Tibial nerve (tissue), 4 donors: ENCODE data around the gene ELOVL7. TPM values are rescaled to one million over a fixed set of nuclear protein-coding genes. Genes with fewer than 3 reads are reported as not detected.
"Not testable (repeated sequence)": the region's sequence is repeated elsewhere in the genome, so short reads cannot be mapped to it uniquely, and the experiment has no call there.

ENCODE experiments used
- DNase-seq, 2 donors: peaks; one replicate each; pipeline ENCODE4 v3.0.0-alpha.2; 2019; ENCODE audit warnings: low spot score in 2 of 2
- H3K27ac ChIP-seq, 4 donors: fragments of 200-600 bp; sonication (generic) in 3 of 4; one replicate each; pipeline ENCODE4 v1.5.1; 2017 to 2019; ENCODE audit warnings: mild to moderate bottlenecking in 1 of 4
- H3K27me3 ChIP-seq, 2 donors: fragments of 200-600 bp; sonication (generic) in 1 of 2; one replicate each; pipeline versions ENCODE4 v1.5.1 to v1.6.0; 2017 to 2019
- H3K36me3 ChIP-seq, 3 donors: fragments of 200-600 bp; sonication (generic); one replicate each; pipeline ENCODE4 v1.5.1; 2018 to 2019
- H3K4me1 ChIP-seq, 4 donors: fragments of 200-600 bp; sonication (generic) in 3 of 4; one replicate each; pipeline ENCODE4 v1.5.1; 2017 to 2019
- H3K4me3 ChIP-seq, 4 donors: fragments of 200-600 bp; sonication (generic) in 3 of 4; one replicate each; pipeline ENCODE4 v1.5.1; 2017 to 2019; ENCODE audit warnings: mild to moderate bottlenecking in 1 of 4, moderate library complexity in 1 of 4
- H3K9me3 ChIP-seq, 4 donors: fragments of 200-600 bp; sonication (generic) in 3 of 4; one replicate each; pipeline ENCODE4 v1.5.1; 2017 to 2019
- EP300 ChIP-seq, 2 donors: sonication (generic); formaldehyde crosslinking; IDR thresholded peaks; one replicate each; pipeline ENCODE4 v1.6.1; 2017; ENCODE audit warnings: antibody characterized with exemption in 2 of 2, mild to moderate bottlenecking in 1 of 2
- POLR2A ChIP-seq, 2 donors: fragments of 450-650 bp; IDR thresholded peaks; one replicate each; pipeline ENCODE4 v1.6.1; 2017; ENCODE audit warnings: antibody characterized with exemption in 2 of 2, mild to moderate bottlenecking in 2 of 2, moderate library complexity in 2 of 2
- WGBS, 2 donors: methylation state at CpG; one replicate each; pipeline ENCODE4 v1.1.5; 2018; 5-methylcytosine and 5-hydroxymethylcytosine counted together
- total RNA-seq, 4 donors: library from RNA; depleted of rRNA; stranded (reverse); fragments of >200 nt; gene quantifications; one replicate each; pipeline ENCODE4 v1.1.0, GENCODE V29; 2016
- TF ChIP-seq, protein P1 (sequence below), 5 experiments: fragments of 200-600 bp in 3 of 5; fragments of 450-650 bp in 2 of 5; sonication (generic) in 3 of 5; IDR thresholded peaks; one replicate each; pipeline ENCODE4 v1.5.1; 2016 to 2019; ENCODE audit warnings: antibody characterized with exemption in 5 of 5, mild to moderate bottlenecking in 3 of 5, moderate library complexity in 2 of 5

Gene ELOVL7
- total RNA-seq, 4 donors from 2014 or later = 9.0 to 28.0 (median 15.8) TPM

DNA sequence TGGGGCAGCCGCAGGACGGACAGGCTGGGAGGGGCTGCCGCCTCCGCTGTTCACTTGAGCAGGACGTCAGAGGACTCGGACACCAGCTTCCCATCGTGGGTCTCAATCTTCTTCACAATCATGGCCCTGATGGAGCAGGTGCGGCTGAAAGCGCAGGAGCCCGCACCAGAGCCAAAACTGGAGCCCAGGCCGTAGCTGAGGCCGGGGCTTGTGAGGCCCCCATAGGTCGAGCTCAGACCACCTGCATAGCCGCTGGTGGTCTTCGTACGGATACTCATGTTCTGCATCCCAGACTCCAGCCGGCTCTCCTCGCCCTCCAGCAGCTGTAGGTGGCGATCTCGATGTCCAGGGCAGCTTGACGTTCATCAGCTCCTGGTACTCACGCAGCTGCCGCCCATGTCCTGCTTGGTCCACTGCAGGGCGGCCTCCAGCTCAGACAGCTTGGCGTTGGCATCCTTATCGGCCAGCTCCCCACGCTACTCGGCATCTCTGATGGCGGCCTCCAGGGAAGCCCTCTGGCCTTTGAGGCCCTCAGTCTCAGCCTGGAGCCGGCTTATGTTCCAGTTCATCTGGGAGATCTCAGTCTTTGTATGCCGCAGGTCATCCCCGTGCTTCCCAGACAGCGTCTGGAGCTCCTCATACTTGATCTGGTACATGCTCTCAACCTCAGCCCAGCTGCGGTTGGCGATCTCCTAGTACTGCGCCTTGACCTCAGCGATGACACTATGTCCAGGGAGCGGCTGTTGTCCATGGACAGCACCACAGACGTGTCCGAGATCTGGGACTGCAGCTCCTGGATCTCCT, 100.4 kb downstream of the ELOVL7 start:
- TF ChIP-seq EP300 (IDR thresholded peaks at IDR 0.05) (no peak), POLR2A (IDR thresholded peaks at IDR 0.05) (no peak)
- TF ChIP-seq, protein P1, sequence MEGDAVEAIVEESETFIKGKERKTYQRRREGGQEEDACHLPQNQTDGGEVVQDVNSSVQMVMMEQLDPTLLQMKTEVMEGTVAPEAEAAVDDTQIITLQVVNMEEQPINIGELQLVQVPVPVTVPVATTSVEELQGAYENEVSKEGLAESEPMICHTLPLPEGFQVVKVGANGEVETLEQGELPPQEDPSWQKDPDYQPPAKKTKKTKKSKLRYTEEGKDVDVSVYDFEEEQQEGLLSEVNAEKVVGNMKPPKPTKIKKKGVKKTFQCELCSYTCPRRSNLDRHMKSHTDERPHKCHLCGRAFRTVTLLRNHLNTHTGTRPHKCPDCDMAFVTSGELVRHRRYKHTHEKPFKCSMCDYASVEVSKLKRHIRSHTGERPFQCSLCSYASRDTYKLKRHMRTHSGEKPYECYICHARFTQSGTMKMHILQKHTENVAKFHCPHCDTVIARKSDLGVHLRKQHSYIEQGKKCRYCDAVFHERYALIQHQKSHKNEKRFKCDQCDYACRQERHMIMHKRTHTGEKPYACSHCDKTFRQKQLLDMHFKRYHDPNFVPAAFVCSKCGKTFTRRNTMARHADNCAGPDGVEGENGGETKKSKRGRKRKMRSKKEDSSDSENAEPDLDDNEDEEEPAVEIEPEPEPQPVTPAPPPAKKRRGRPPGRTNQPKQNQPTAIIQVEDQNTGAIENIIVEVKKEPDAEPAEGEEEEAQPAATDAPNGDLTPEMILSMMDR (IDR thresholded peaks at IDR 0.05) = no peak
- 92 to 93% methylated on average over 21 to 40 of the region's 40 CpGs for WGBS, 2 donors
- Histone ChIP-seq H3K27ac (no peak overlapping the region), H3K9me3 (peaks cover 0 to 28% (median 0%) of the 10 kb centered on the region in 4 donors), H3K27me3 (no peaks in the 10 kb centered on the region), H3K4me3 (no peak overlapping the region), H3K36me3 (no peaks in the 10 kb centered on the region), H3K4me1 (no peaks in the 10 kb centered on the region)
- DNase-seq = no peak

- Histone ChIP-seq H3K27ac (no peak overlapping the region), H3K36me3 (no peaks in the 10 kb centered on the region), H3K4me3 (no peak overlapping the region), H3K9me3 (peaks cover 0 to 28% (median 0%) of the 10 kb centered on the region in 4 donors), H3K27me3 (no peaks in the 10 kb centered on the region), H3K4me1 (no peaks in the 10 kb centered on the region)
- WGBS, 2 donors = 93 to 94% methylated on average over 2 of the region's 2 CpGs
- TF ChIP-seq POLR2A (IDR thresholded peaks at IDR 0.05) = no peak
- TF ChIP-seq, protein P1 (IDR thresholded peaks at IDR 0.05) = no peak
- TF ChIP-seq EP300 (IDR thresholded peaks at IDR 0.05) = no peak
- no peak for DNase-seq
Observed at GRCh38 chr5:60740322-60740721, 103.7 kb downstream of the ELOVL7 start.

DNA sequence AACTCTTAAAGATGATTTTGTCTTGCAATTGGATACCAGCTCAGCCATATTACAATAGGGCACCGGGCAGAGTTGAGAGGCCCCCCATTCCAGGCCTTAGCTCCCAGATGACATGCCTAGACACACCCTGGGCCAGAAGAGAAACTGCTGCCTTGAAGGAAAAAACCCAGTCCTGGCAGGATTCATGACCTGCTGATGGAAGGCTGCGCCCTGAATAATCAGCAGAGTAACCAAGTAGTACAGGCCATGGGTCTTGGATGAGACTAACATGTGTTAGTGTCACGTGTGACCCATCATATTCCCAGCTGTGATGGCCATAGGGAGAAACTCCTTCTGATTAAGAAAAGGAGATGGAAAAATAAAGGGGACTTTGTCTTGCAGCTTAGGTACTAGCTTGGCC, 105.1 kb downstream of the ELOVL7 start:
- DNase-seq = no peak
- Histone ChIP-seq H3K4me1 (no peaks in the 10 kb centered on the region), H3K36me3 (no peaks in the 10 kb centered on the region), H3K9me3 (peaks cover 0 to 28% (median 0%) of the 10 kb centered on the region in 4 donors), H3K4me3 (no peak overlapping the region), H3K27me3 (no peaks in the 10 kb centered on the region), H3K27ac (no peak overlapping the region)
- 56 to 80% methylated on average over 2 to 3 of the region's 3 CpGs for WGBS, 2 donors
- no peak for TF ChIP-seq POLR2A (IDR thresholded peaks at IDR 0.05)
- TF ChIP-seq EP300 (IDR thresholded peaks at IDR 0.05) = no peak
- TF ChIP-seq, protein P1 (IDR thresholded peaks at IDR 0.05) = no peak

DNA sequence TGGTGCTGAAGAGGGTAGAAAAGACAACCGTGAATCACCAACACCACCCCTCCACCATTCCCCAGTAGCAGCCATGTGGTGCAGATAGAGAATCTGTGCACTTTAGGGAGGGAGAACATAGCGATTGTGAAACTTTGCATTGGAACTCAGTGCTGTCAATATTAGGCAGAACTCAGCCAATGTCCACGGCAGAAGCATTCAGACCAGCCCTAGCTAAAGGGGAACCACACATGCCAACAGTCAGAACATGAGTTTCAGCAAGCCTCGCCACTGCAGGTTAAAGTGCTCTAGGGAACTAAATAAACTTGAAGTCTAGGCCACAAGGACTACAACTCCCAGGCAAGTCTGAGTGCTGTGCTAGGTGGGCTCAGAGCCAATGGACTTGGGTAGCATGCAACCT, 105.6 kb downstream of the ELOVL7 start:
- Histone ChIP-seq H3K36me3 (no peaks in the 10 kb centered on the region), H3K4me1 (no peaks in the 10 kb centered on the region), H3K9me3 (peaks cover 0 to 28% (median 0%) of the 10 kb centered on the region in 4 donors), H3K4me3 (no peak overlapping the region), H3K27me3 (no peaks in the 10 kb centered on the region), H3K27ac (no peak overlapping the region)
- TF ChIP-seq, protein P1 (IDR thresholded peaks at IDR 0.05) = no peak
- no peak for TF ChIP-seq POLR2A (IDR thresholded peaks at IDR 0.05)
- TF ChIP-seq EP300 (IDR thresholded peaks at IDR 0.05) = no peak
- DNase-seq = no peak
- 68 to 80% methylated on average over 4 of the region's 4 CpGs for WGBS, 2 donors

GRCh38 chr5:60730858-60731257, 113.2 kb downstream of the ELOVL7 start:
- DNase-seq, H3K9me3 ChIP-seq, H3K4me3 ChIP-seq, H3K36me3 ChIP-seq, H3K27me3 ChIP-seq, H3K4me1 ChIP-seq, H3K27ac ChIP-seq: not testable (repeated sequence)
